Naive thymus-derived CD4-positive, alpha-beta T cell (primary cell): ENCODE data around the gene HOXA1. TPM values are rescaled to one million over a fixed set of nuclear protein-coding genes. Genes with fewer than 3 reads are reported as not detected.

Experiments used
- ATAC-seq: fragments of 150-1000 bp; cut with Tn5 transposase; 2 replicates; pipeline ENCODE4 v1.10.0; 2021; ENCODE audit warnings: mild to moderate bottlenecking, moderate library complexity
- CTCF ChIA-PET: fragments of 350-600 bp; sonication (Branson Sonifier 250); formaldehyde crosslinking; loops from one replicate; lab custom pipeline; 2021; ENCODE audit warnings: antibody characterized with exemption; lab: Charles Lee
- POLR2A ChIA-PET: fragments of 350-600 bp; sonication (Branson Sonifier 250); formaldehyde crosslinking; loops from one replicate; lab custom pipeline; 2021; ENCODE audit warnings: antibody characterized with exemption, inconsistent platforms; lab: Charles Lee
- DNase-seq, 9 donors: peaks; one replicate each; pipeline versions ENCODE4 v3.0.0 to v3.0.0-alpha.2; 2020 to 2022; ENCODE audit warnings: mixed read lengths in 1 of 9
- H3K27ac ChIP-seq: one replicate; pipeline ENCODE4 v1.7.0; 2013; ENCODE audit warnings: mild to moderate bottlenecking, low read depth, low read length, moderate library complexity
- H3K27me3 ChIP-seq, 2 donors: one replicate each; pipeline ENCODE4 v1.7.0; 2013; ENCODE audit warnings: low read length in 2 of 2, mild to moderate bottlenecking in 2 of 2, moderate library complexity in 2 of 2; ENCODE audit not compliant: control insufficient read depth in 2 of 2, insufficient read depth in 2 of 2
- H3K36me3 ChIP-seq, 3 experiments: 1 replicate in 2 of 3; 2 replicates in 1 of 3; pipeline ENCODE4 v1.7.0; 2013; ENCODE audit warnings: low read length in 3 of 3, mild to moderate bottlenecking in 3 of 3, moderate library complexity in 1 of 3; ENCODE audit not compliant: insufficient read depth in 3 of 3, control insufficient read depth in 2 of 3
- H3K4me1 ChIP-seq, 2 donors: one replicate each; pipeline ENCODE4 v1.7.0; 2013; ENCODE audit warnings: low read length in 2 of 2, mild to moderate bottlenecking in 2 of 2, moderate library complexity in 1 of 2; ENCODE audit not compliant: control insufficient read depth in 2 of 2, insufficient read depth in 2 of 2
- H3K4me3 ChIP-seq: 2 replicates; pipeline ENCODE4 v1.7.0; 2013; ENCODE audit warnings: mild to moderate bottlenecking, low read length
- H3K9me3 ChIP-seq, 3 experiments: 1 replicate in 2 of 3; 2 replicates in 1 of 3; pipeline ENCODE4 v1.7.0; 2013; ENCODE audit warnings: low read length in 3 of 3; ENCODE audit not compliant: control insufficient read depth in 2 of 3
- H3K27ac Mint-ChIP-seq, 9 donors: one replicate each; pipeline ENCODE4 v1.8.0; 2020 to 2022; ENCODE audit warnings: mixed read lengths in 9 of 9, mild to moderate bottlenecking in 8 of 9, moderate library complexity in 5 of 9, inconsistent platforms in 2 of 9
- H3K27me3 Mint-ChIP-seq, 5 donors: one replicate each; pipeline ENCODE4 v1.8.0; 2021 to 2022; ENCODE audit warnings: mixed read lengths in 5 of 5, mild to moderate bottlenecking in 1 of 5
- H3K36me3 Mint-ChIP-seq, 5 donors: one replicate each; pipeline ENCODE4 v1.8.0; 2020 to 2022; ENCODE audit warnings: mixed read lengths in 5 of 5, mild to moderate bottlenecking in 3 of 5, inconsistent platforms in 1 of 5
- H3K4me1 Mint-ChIP-seq, 7 donors: one replicate each; pipeline ENCODE4 v1.8.0; 2020 to 2022; ENCODE audit warnings: mixed read lengths in 7 of 7, mild to moderate bottlenecking in 3 of 7, inconsistent platforms in 1 of 7
- H3K4me3 Mint-ChIP-seq, 10 donors: one replicate each; pipeline ENCODE4 v1.8.0; 2020 to 2022; ENCODE audit warnings: mild to moderate bottlenecking in 10 of 10, mixed read lengths in 10 of 10, moderate library complexity in 6 of 10, inconsistent platforms in 2 of 10
- H3K9me3 Mint-ChIP-seq, 11 donors: one replicate each; pipeline ENCODE4 v1.8.0; 2020 to 2022; ENCODE audit warnings: mixed read lengths in 11 of 11, mild to moderate bottlenecking in 4 of 11, inconsistent platforms in 1 of 11, moderate library complexity in 1 of 11
- intact Hi-C, 2 donors: fragments of 100-400 bp; cut with micrococcal nuclease; formaldehyde crosslinking; loops; one replicate each; pipeline ENCODE4 v1.15.1; 2023
- polyA plus RNA-seq, 2 donors: library from polyadenylated mRNA; unstranded; fragments of 300-500 nt; fragmentation: Illumina TruSeq; gene quantifications; one replicate each; pipeline ENCODE4 v1.2.3, GENCODE V29; 2021
- total RNA-seq, 6 experiments: library from RNA in 5 of 6; stranded (reverse) in 5 of 6; gene quantifications; 1 replicate in 5 of 6; 2 replicates in 1 of 6; pipeline ENCODE4 v1.2.3 and lab custom pipeline; 2021 to 2026

Gene HOXA1
- total and polyA plus RNA-seq, 7 experiments from 2014 or later, result 0.09 to 1.1 (median 0.25) TPM; not detected in 1

GRCh38 chr7:27064661-27065060, 31.1 kb downstream of the HOXA1 start:
- Histone ChIP-seq H3K27me3 (peaks cover 0 to 5% of the 10 kb centered on the region in 2 donors), H3K9me3 (no peaks in the 10 kb centered on the region), H3K4me1 (no peaks in the 10 kb centered on the region), H3K36me3 (no peaks in the 10 kb centered on the region), H3K27ac (no peak overlapping the region), H3K4me3 (no peak overlapping the region)
- ChIA-PET POLR2A (no interaction called here), CTCF (no interaction called here)
- intact Hi-C loops, result no loop called here
- Mint-ChIP-seq H3K4me3 (no peak overlapping the region), H3K27ac (no peak overlapping the region), H3K27me3 (peaks cover 4 to 32% (median 14%) of the 10 kb centered on the region in 5 donors), H3K36me3 (no peaks in the 10 kb centered on the region), H3K9me3 (no peaks in the 10 kb centered on the region), H3K4me1 (peaks cover 0 to 12% (median 6%) of the 10 kb centered on the region in 7 donors)
- ATAC-seq (no peak), DNase-seq (no peak)

- ChIA-PET CTCF (no interaction called here), POLR2A (no interaction called here)
- H3K4me3 ChIP-seq, result no peak overlapping the region
- Mint-ChIP-seq H3K36me3 (no peaks in the 10 kb centered on the region), H3K4me1 (peaks cover 0 to 12% (median 6%) of the 10 kb centered on the region in 7 donors), H3K9me3 (no peaks in the 10 kb centered on the region), H3K4me3 (no peak overlapping the region), H3K27ac (peak overlapping the region in 1 of 9 donors; percentile 4), H3K27me3 (peaks cover 8 to 37% (median 15%) of the 10 kb centered on the region in 5 donors)
- intact Hi-C loops, result no loop called here
- no peak for ATAC-seq
- DNase-seq, result no peak
- no peaks in the 10 kb centered on the region for H3K4me1 ChIP-seq
- H3K27ac ChIP-seq, result no peak overlapping the region
- no peaks in the 10 kb centered on the region for H3K36me3 ChIP-seq
- H3K27me3 ChIP-seq, result peaks cover 0 to 5% of the 10 kb centered on the region in 2 donors
- H3K9me3 ChIP-seq, result no peaks in the 10 kb centered on the region
Observed at GRCh38 chr7:27064159-27064558, 31.6 kb downstream of the HOXA1 start.

GRCh38 chr7:27062946-27063345, 32.9 kb downstream of the HOXA1 start:
- peaks cover 0 to 12% (median 6%) of the 10 kb centered on the region in 7 donors for H3K4me1 Mint-ChIP-seq
- H3K36me3 Mint-ChIP-seq, result no peaks in the 10 kb centered on the region
- H3K27me3 Mint-ChIP-seq, result peaks cover 10 to 38% (median 10%) of the 10 kb centered on the region in 5 donors
- CTCF ChIA-PET, result no interaction called here
- no peak for ATAC-seq
- H3K4me3 ChIP-seq, result no peak overlapping the region
- intact Hi-C loops, result no loop called here
- no peak for DNase-seq
- no peaks in the 10 kb centered on the region for H3K36me3 ChIP-seq
- H3K9me3 ChIP-seq, result no peaks in the 10 kb centered on the region
- H3K27me3 ChIP-seq, result peaks cover 0 to 1% of the 10 kb centered on the region in 2 donors
- no peaks in the 10 kb centered on the region for H3K9me3 Mint-ChIP-seq
- H3K4me1 ChIP-seq, result no peaks in the 10 kb centered on the region
- no peak overlapping the region for H3K4me3 Mint-ChIP-seq
- H3K27ac ChIP-seq, result no peak overlapping the region
- POLR2A ChIA-PET, result no interaction called here
- no peak overlapping the region for H3K27ac Mint-ChIP-seq

GRCh38 chr7:27053153-27053552, 42.6 kb downstream of the HOXA1 start:
- Histone ChIP-seq H3K27me3 (no peaks in the 10 kb centered on the region), H3K9me3 (no peaks in the 10 kb centered on the region), H3K27ac (no peak overlapping the region), H3K36me3 (no peaks in the 10 kb centered on the region), H3K4me1 (no peaks in the 10 kb centered on the region), H3K4me3 (no peak overlapping the region)
- DNase-seq (no peak), ATAC-seq (no peak)
- no peaks in the 10 kb centered on the region for H3K4me1 Mint-ChIP-seq
- POLR2A ChIA-PET, result interaction anchor here (0.6 kb wide), 1 partner anchor 27 kb away, joined by 3 read pairs; no protein-coding TSS in a partner anchor
- intact Hi-C loops, result no loop called here
- H3K4me3 Mint-ChIP-seq, result no peak overlapping the region
- peaks cover 0 to 10% (median 7%) of the 10 kb centered on the region in 5 donors for H3K27me3 Mint-ChIP-seq
- CTCF ChIA-PET, result no interaction called here
- no peaks in the 10 kb centered on the region for H3K36me3 Mint-ChIP-seq
- no peak overlapping the region for H3K27ac Mint-ChIP-seq
- H3K9me3 Mint-ChIP-seq, result no peaks in the 10 kb centered on the region

- Histone ChIP-seq H3K4me1 (no peaks in the 10 kb centered on the region), H3K27ac (no peak overlapping the region), H3K4me3 (no peak overlapping the region), H3K36me3 (no peaks in the 10 kb centered on the region), H3K9me3 (no peaks in the 10 kb centered on the region), H3K27me3 (no peaks in the 10 kb centered on the region)
- DNase-seq (no peak), ATAC-seq (no peak)
- CTCF ChIA-PET, result no interaction called here
- H3K36me3 Mint-ChIP-seq, result no peaks in the 10 kb centered on the region
- H3K4me1 Mint-ChIP-seq, result no peaks in the 10 kb centered on the region
- H3K4me3 Mint-ChIP-seq, result no peak overlapping the region
- no peak overlapping the region for H3K27ac Mint-ChIP-seq
- peaks cover 0 to 8% (median 0%) of the 10 kb centered on the region in 5 donors for H3K27me3 Mint-ChIP-seq
- POLR2A ChIA-PET, result no interaction called here
- H3K9me3 Mint-ChIP-seq, result no peaks in the 10 kb centered on the region
- intact Hi-C loops, result no loop called here
Observed at GRCh38 chr7:27051451-27051850, 44.3 kb downstream of the HOXA1 start.

- no peak overlapping the region for H3K4me3 Mint-ChIP-seq
- Histone ChIP-seq H3K4me1 (no peaks in the 10 kb centered on the region), H3K27me3 (no peaks in the 10 kb centered on the region), H3K4me3 (no peak overlapping the region), H3K36me3 (no peaks in the 10 kb centered on the region), H3K9me3 (no peaks in the 10 kb centered on the region), H3K27ac (no peak overlapping the region)
- DNase-seq (no peak), ATAC-seq (no peak)
- peaks cover 0 to 3% (median 0%) of the 10 kb centered on the region in 5 donors for H3K36me3 Mint-ChIP-seq
- peaks cover 0 to 8% (median under 1%) of the 10 kb centered on the region in 5 donors for H3K27me3 Mint-ChIP-seq
- peaks cover 0 to 3% (median 0%) of the 10 kb centered on the region in 11 donors for H3K9me3 Mint-ChIP-seq
- H3K4me1 Mint-ChIP-seq, result no peaks in the 10 kb centered on the region
- intact Hi-C loops, result no loop called here
- no peak overlapping the region for H3K27ac Mint-ChIP-seq
- ChIA-PET CTCF (interaction anchor here (0.7 kb wide), 1 partner anchor 115 kb away, joined by 3 read pairs; no protein-coding TSS in a partner anchor), POLR2A (no interaction called here)
Observed at GRCh38 chr7:27048438-27048837, 47.4 kb downstream of the HOXA1 start.

GRCh38 chr7:27046854-27047549, 48.8 kb downstream of the HOXA1 start:
- H3K27ac ChIP-seq, result no peak overlapping the region
- DNase-seq (no peak), ATAC-seq (peak; percentile 49)
- no peaks in the 10 kb centered on the region for H3K27me3 ChIP-seq
- H3K4me3 ChIP-seq, result no peak overlapping the region
- Mint-ChIP-seq H3K27me3 (peaks cover 4 to 15% (median 12%) of the 10 kb centered on the region in 5 donors), H3K9me3 (peaks cover 0 to 5% (median 0%) of the 10 kb centered on the region in 11 donors), H3K4me1 (no peaks in the 10 kb centered on the region), H3K27ac (no peak overlapping the region), H3K36me3 (peaks cover 0 to 4% (median 0%) of the 10 kb centered on the region in 5 donors), H3K4me3 (no peak overlapping the region)
- no peaks in the 10 kb centered on the region for H3K36me3 ChIP-seq
- ChIA-PET POLR2A (no interaction called here), CTCF (no interaction called here)
- H3K4me1 ChIP-seq, result no peaks in the 10 kb centered on the region
- no peaks in the 10 kb centered on the region for H3K9me3 ChIP-seq
- intact Hi-C loops, result no loop called here
